Karpas-422 (cell line): Measurements from ENCODE around the gene NR2E1. TPM values are rescaled to one million over a fixed set of nuclear protein-coding genes. Genes with fewer than 3 reads are reported as not detected.
A peak's percentile ranks its signal among the peaks of the same experiment; 100 is the strongest.

Source experiments
- DNase-seq: peaks from one replicate; pipeline ENCODE4 v3.0.0-alpha.2; 2015
- H2AFZ ChIP-seq: fragments of 200-600 bp; sonication (generic); 2 replicates; pipeline ENCODE4 v1.6.1; 2014; ENCODE audit warnings: antibody characterized with exemption, low read length, mixed read lengths
- H3K27ac ChIP-seq: fragments of 200-600 bp; sonication (generic); 2 replicates; pipeline ENCODE4 v1.5.1; 2014; ENCODE audit warnings: mild to moderate bottlenecking, low read length, moderate library complexity
- H3K27me3 ChIP-seq: fragments of 200-600 bp; sonication (generic); 2 replicates; pipeline ENCODE4 v1.6.1; 2014; ENCODE audit warnings: low read length, mixed read lengths
- H3K36me3 ChIP-seq: fragments of 200-600 bp; sonication (generic); 2 replicates; pipeline ENCODE4 v1.6.1; 2014; ENCODE audit warnings: low read length, mixed read lengths; ENCODE audit not compliant: insufficient read depth
- H3K4me1 ChIP-seq: fragments of 200-600 bp; sonication (generic); 2 replicates; pipeline ENCODE4 v1.6.1; 2014; ENCODE audit warnings: mild to moderate bottlenecking, low read length, mixed read lengths
- H3K4me2 ChIP-seq: fragments of 200-600 bp; sonication (generic); 2 replicates; pipeline ENCODE4 v1.6.1; 2014; ENCODE audit warnings: low read length, low read depth, mild to moderate bottlenecking; ENCODE audit not compliant: poor library complexity, severe bottlenecking
- H3K4me3 ChIP-seq: fragments of 200-600 bp; sonication (generic); 2 replicates; pipeline ENCODE4 v1.5.1; 2014; ENCODE audit warnings: mild to moderate bottlenecking, antibody characterized with exemption, low read length, mixed read lengths
- H3K79me2 ChIP-seq: fragments of 200-600 bp; sonication (generic); 2 replicates; pipeline ENCODE4 v1.6.1; 2014; ENCODE audit warnings: mild to moderate bottlenecking, low read length, mixed read lengths
- H3K9ac ChIP-seq: fragments of 200-600 bp; sonication (generic); 2 replicates; pipeline ENCODE4 v1.6.0; 2014; ENCODE audit warnings: low read length
- H3K9me2 ChIP-seq: fragments of 200-600 bp; sonication (generic), shearing (Covaris generic); replicated peaks from 2 replicates; pipeline ENCODE4 v1.6.0; 2014; ENCODE audit warnings: mild to moderate bottlenecking, low read length, moderate library complexity; ENCODE audit not compliant: insufficient read depth
- H3K9me3 ChIP-seq: fragments of 300-700, 200-600 bp; sonication (generic); 2 replicates; pipeline ENCODE4 v1.6.1; 2014; ENCODE audit warnings: low read length, mixed read lengths
- H4K20me1 ChIP-seq: fragments of 200-600 bp; sonication (generic); 2 replicates; pipeline ENCODE4 v1.6.1; 2014; ENCODE audit warnings: mild to moderate bottlenecking, antibody characterized with exemption, low read length, low read depth; ENCODE audit not compliant: insufficient read depth
- total RNA-seq: library from RNA; depleted of rRNA; stranded (reverse); fragments of >200 nt; shearing (Covaris generic); gene quantifications from 2 replicates; pipeline ENCODE4 v1.2.3, GENCODE V29; 2014; ENCODE audit warnings: low replicate concordance; rRNA removed

NR2E1 gene
- total RNA-seq, 1 experiment from 2014 or later: not detected

- Histone ChIP-seq H3K9ac (peak overlapping the region; percentile 52), H4K20me1 (no peaks in the 10 kb centered on the region), H3K36me3 (peaks cover 2% of the 10 kb centered on the region; the same call in 1 of the 2 replicates), H3K4me2 (peak overlapping the region; percentile 62), H3K9me2 (no peaks in the 10 kb centered on the region), H3K27me3 (no peaks in the 10 kb centered on the region), H3K4me3 (peak overlapping the region; percentile 50), H3K79me2 (peaks cover 75% of the 10 kb centered on the region), H3K9me3 (no peaks in the 10 kb centered on the region), H3K27ac (peak overlapping the region; percentile 99), H3K4me1 (peaks cover 94% of the 10 kb centered on the region), H2AFZ (no peak overlapping the region)
- peak; percentile 88 for DNase-seq
Observed at GRCh38 chr6:108227290-108227689, 61.5 kb downstream of the NR2E1 start.

GRCh38 chr6:108228416-108228815, 62.6 kb downstream of the NR2E1 start:
- Histone ChIP-seq H3K9ac (no peak overlapping the region; the same call in 1 of the 2 replicates), H3K27me3 (no peaks in the 10 kb centered on the region), H3K4me3 (no peak overlapping the region), H3K9me3 (no peaks in the 10 kb centered on the region), H3K4me2 (peak overlapping the region; percentile 62), H3K36me3 (no peaks in the 10 kb centered on the region), H2AFZ (no peak overlapping the region), H3K4me1 (peaks cover 100% of the 10 kb centered on the region), H3K27ac (peak overlapping the region; percentile 99), H3K9me2 (no peaks in the 10 kb centered on the region), H3K79me2 (peaks cover 83% of the 10 kb centered on the region), H4K20me1 (no peaks in the 10 kb centered on the region)
- no peak for DNase-seq

GRCh38 chr6:108235127-108235526, 69.3 kb downstream of the NR2E1 start:
- H3K4me2 ChIP-seq: no peak overlapping the region
- no peak overlapping the region for H3K4me3 ChIP-seq
- no peak for DNase-seq
- peaks cover 92% of the 10 kb centered on the region for H3K79me2 ChIP-seq
- no peak overlapping the region for H3K9ac ChIP-seq
- no peaks in the 10 kb centered on the region for H3K9me2 ChIP-seq
- no peaks in the 10 kb centered on the region for H3K9me3 ChIP-seq
- peaks cover 10% of the 10 kb centered on the region; the same call in 1 of the 2 replicates for H3K36me3 ChIP-seq
- H3K27ac ChIP-seq: no peak overlapping the region
- H4K20me1 ChIP-seq: no peaks in the 10 kb centered on the region
- H3K4me1 ChIP-seq: peaks cover 41% of the 10 kb centered on the region
- no peaks in the 10 kb centered on the region for H3K27me3 ChIP-seq
- H2AFZ ChIP-seq: no peak overlapping the region

GRCh38 chr6:108236791-108237190, 71.0 kb downstream of the NR2E1 start:
- Histone ChIP-seq H3K4me1 (peaks cover 30% of the 10 kb centered on the region), H3K4me3 (no peak overlapping the region), H3K27me3 (no peaks in the 10 kb centered on the region), H3K4me2 (no peak overlapping the region), H3K36me3 (peaks cover 18% of the 10 kb centered on the region), H3K79me2 (peaks cover 92% of the 10 kb centered on the region), H3K9me2 (no peaks in the 10 kb centered on the region), H3K9me3 (no peaks in the 10 kb centered on the region), H2AFZ (no peak overlapping the region), H4K20me1 (no peaks in the 10 kb centered on the region), H3K9ac (no peak overlapping the region), H3K27ac (no peak overlapping the region)
- no peak for DNase-seq

- Histone ChIP-seq H3K4me1 (peaks cover 16% of the 10 kb centered on the region), H3K27me3 (no peaks in the 10 kb centered on the region), H3K4me3 (no peak overlapping the region), H3K27ac (no peak overlapping the region), H4K20me1 (no peaks in the 10 kb centered on the region), H2AFZ (no peak overlapping the region), H3K4me2 (no peak overlapping the region), H3K9me3 (no peaks in the 10 kb centered on the region), H3K9me2 (no peaks in the 10 kb centered on the region), H3K9ac (no peak overlapping the region), H3K79me2 (peaks cover 92% of the 10 kb centered on the region), H3K36me3 (peaks cover 22% of the 10 kb centered on the region)
- no peak for DNase-seq
Observed at GRCh38 chr6:108238322-108238721, 72.5 kb downstream of the NR2E1 start.

Other genes starting within 250 kb of the NR2E1 start
- 22.5 and 46.0 TPM in 2 replicates for gene SEC63, start 207.8 kb upstream of the NR2E1 start, total RNA-seq
- gene OSTM1, start 91.3 kb upstream of the NR2E1 start, total RNA-seq: 27.1 and 60.3 TPM in 2 replicates
- 90.8 and 177 TPM in 2 replicates for gene SNX3, start 95.0 kb downstream of the NR2E1 start, total RNA-seq
- gene AFG1L, start 129.0 kb downstream of the NR2E1 start, total RNA-seq: 1.4 and 6.1 TPM in 2 replicates